ENCODE data around the gene ZFHX3.

- TF ChIP-seq, protein P1, sequence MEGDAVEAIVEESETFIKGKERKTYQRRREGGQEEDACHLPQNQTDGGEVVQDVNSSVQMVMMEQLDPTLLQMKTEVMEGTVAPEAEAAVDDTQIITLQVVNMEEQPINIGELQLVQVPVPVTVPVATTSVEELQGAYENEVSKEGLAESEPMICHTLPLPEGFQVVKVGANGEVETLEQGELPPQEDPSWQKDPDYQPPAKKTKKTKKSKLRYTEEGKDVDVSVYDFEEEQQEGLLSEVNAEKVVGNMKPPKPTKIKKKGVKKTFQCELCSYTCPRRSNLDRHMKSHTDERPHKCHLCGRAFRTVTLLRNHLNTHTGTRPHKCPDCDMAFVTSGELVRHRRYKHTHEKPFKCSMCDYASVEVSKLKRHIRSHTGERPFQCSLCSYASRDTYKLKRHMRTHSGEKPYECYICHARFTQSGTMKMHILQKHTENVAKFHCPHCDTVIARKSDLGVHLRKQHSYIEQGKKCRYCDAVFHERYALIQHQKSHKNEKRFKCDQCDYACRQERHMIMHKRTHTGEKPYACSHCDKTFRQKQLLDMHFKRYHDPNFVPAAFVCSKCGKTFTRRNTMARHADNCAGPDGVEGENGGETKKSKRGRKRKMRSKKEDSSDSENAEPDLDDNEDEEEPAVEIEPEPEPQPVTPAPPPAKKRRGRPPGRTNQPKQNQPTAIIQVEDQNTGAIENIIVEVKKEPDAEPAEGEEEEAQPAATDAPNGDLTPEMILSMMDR (conservative IDR thresholded peaks at IDR 0.05): no peak
- TF ChIP-seq ZFX (IDR thresholded peaks at IDR 0.05): no peak
Measured at GRCh38 chr16:72785171-72785570, 262.8 kb downstream of the ZFHX3 start.

Data from C4-2B (cell line).